CD4-positive, alpha-beta T cell treated with Interleukin-4 for 4 hours (primary cell): ENCODE measurements around the gene MYO1E.
A peak's percentile ranks its signal among the peaks of the same experiment; 100 is the strongest.
"Not testable (repeated sequence)": the region's sequence is repeated elsewhere in the genome, so short reads cannot be mapped to it uniquely, and the experiment has no call there.

ENCODE experiments used
- DNase-seq: peaks from one replicate; pipeline ENCODE4 v3.0.0-alpha.2; 2020

MYO1E gene

DNA sequence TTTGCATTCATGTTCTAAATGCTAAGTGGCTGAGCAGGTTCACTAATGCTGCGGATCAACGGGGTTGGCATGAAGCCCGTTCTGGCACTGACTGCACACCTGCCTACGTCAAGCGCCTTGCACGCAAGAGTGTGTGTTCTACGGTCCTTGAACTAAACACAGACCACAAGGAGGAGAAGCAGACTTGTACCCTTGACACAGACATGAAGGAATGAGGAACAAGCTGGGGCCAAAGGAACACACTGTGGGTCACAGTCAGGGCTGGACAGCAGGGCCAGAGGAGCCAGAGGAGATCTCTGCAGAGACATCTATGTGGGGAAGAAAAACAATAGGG is 214.0 kb downstream of the MYO1E start:
- no peak for DNase-seq

DNA sequence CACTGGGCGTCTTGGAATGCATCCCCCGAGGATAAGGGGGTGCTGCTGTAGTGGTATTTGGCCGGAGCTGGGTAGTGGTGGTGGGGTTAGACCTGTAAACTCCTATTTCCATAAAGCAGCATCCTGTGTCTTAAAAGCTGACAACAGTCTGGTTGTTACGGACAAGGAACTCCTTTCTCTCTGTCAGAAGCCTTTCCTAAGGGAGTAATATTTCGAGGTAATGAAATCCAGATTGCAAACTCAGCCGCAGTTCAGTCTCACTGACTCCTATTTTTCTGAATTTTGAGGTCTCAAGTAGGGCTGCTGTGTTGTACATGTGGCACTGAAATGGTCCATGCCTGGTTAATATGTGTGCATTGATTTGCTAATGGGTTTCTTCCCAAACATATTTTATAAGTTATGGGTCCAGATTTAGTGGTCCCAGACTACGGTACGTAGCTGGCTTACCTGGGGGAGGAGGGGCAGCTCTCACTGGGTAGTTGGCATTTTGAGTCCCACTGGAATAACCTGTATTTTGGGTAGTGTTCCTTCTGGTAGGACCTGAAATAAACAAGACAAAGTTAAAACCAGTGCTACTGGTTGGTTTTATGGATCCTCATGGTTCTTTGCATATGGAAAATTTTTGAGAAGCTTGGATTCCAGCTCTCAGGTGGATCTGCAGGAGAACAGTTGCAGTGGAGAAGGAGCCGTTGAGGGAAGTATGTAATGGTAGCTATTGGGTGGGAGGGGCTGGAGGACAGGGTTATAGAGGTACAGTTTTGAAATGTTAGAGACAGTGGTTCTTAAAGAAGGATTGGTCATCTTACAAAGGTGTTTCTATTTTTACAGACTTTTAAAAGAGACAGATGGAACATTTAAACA is 214.6 kb downstream of the MYO1E start:
- no peak for DNase-seq

DNA sequence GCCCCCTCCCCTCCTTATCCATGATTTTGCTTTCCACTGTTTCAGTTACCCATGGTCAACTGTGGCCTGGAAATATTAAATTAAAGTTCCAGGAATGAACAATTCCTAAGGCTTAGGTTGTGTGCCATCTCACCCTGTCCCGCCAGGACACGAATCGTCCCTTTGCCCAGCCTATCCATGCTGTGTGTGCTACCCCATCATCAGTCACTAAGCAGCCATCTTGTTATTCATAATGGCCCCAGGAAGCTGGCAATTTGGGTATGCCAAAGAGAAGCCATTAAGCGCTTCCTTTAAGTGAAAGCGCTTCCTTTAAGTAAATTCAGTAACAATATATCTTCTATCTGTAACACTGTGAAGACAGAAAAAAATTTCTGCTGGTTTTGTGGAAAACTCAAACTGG is 215.3 kb downstream of the MYO1E start:
- DNase-seq = no peak

DNA sequence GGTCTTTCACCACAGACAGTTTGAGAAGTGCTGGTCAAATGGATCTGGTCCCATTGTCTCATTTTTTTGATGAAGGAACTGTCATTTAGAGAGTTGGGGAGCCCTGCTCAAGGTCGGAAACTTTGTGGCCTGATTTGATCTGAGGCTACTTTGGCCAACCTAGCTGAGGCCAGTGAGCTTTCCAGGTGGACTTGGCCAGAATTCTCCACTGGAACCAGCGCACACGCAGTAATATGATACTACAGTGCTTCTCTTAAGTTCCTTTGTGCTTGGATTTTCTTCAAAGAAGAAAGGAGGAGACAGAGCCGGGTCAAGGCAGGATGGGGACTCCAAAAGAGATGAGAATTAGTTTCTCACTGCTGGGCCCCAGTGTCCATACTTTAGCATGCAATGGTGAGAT is 217.2 kb downstream of the MYO1E start:
- DNase-seq = no peak

DNA sequence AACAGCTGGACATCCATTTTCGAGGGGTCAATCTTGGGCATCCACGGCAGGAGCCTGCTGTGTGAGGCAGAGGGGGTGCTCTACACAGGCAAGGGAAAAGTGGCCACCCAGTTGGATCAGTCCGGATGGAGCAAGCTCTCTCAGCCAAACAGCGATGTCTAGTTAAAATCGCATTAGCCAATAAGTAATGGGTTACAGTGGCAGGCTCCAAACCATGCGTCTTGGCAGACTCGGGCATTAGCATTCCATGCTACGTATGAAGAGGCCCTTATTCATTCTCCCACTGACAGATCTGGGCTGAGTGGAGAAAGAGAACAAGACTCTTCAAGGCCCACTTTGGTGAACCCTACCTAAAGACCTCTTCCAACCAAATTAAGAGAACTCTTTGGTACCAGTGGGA is 218.4 kb downstream of the MYO1E start:
- no peak for DNase-seq

DNA sequence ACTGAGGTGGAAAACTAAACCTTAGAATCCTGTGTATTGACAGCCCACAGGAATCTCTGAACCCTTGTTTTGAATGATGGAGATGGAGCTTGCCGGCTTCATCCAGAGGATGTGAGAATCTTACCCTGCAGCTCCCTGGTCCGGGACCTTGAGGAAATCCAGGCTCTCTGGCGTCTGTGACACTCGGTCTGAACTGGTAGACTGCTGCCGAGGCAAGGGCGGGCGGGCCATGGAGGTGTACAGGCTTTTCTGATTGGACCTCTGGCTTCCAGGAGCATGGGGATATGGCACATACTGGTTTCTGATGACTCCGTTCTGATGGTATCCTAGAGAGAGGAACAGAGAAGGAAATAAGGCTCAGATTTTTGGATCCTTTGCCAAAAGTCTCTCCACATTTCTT is 219.2 kb downstream of the MYO1E start:
- DNase-seq = no peak

DNA sequence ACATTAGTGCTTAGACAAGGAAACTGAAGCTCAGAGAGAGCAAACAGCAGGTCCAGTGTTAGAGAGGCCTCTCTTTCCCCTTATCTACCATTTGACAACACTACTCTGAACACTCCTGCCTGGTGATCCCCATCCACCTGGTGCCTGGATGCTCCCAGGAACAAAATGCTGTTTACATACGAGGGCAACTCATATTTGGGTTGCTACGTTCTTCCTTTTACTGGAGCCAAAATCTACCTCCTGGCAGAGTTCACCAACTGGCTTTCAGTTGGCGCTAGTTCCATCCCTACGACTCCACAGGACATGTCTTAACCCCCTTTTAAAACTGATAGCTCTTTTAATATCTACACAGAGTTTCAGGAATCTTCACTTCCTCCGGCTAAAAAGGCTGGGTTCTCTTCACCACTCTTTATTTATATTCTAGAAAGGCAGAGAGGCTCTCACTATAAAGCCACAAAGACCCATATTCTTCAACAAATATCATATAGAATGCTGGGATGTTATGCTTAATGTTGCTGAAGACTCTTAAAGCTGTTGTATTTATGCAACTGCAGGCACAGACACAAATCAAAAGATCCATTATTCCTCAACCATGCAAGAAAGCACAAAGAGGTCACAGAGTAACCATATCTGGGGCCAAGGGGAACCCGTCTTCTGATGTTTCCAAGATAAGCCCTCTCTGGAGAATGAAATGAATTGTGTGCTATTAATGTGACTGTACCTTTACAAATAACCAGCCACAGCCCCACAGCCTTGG is 219.8 kb downstream of the MYO1E start:
- no peak for DNase-seq

DNA sequence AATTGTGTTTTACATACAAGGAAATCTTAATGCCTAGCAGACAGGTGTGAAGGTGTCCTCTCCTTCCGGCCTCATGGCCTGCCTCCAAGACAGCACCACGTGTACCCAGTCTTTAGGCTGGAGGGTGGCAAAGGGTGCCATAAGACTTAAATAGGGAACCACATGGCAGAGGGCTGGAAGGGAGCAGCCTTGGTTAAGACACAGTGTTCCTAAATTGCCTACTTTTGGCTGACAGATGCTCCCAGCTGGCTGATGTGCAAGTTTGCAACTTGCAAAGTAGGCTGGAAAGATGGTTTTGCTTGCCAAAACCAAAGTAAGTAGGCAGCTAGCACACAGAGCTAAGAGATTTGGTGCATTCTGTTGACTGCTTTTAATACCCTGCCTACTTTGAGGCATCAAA is 222.5 kb downstream of the MYO1E start:
- DNase-seq = no peak

DNA sequence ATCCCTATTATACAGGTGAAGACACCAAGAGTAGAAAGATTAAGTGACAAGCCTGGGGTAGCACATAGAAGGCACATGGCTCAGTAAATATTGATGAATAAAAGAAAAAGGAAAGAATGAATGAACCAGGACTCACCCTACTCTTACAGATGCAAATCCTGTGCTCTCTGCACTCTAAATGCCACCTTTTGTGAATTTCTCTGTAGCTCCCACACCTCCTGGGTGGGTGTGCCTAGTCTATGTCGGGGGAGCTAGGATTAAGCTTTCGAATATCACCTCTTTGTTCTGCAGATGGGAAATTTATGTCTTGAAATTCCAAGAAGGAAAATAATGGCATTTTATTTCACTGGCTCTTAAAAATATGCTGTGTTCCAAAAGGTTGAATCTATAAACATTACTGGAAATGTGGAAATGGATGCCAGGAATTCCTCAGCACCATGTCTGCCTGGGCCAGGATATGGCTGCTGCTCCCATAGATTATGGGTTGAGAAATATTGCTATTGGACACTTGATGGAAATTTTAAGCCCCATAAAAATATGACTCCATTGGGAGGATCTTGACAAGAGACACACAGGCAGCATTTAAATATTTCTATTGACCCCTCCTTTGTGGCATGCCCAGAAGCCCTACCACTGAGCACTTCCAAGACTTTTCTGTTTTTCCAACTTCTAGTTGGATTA is 224.4 kb downstream of the MYO1E start:
- DNase-seq = no peak

DNA sequence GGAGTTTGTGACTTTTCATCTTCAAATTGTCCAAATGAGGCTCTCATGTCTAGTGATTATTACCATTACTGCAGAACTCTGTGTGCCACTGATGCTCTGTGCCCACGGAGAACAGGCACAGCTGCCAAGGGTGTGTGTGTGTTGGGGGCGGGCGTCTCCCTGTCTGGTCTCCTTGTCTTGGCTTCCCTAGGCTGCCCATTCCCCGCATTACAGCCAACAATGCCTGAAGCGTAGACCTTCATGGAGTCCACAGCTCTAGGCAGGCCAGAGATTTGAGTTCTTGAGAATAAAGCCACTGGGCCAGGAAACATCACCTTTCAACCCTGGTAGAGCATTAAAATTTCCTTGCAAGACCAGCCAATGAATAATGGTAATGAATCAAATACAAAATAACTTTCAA is 225.0 kb downstream of the MYO1E start:
- DNase-seq = no peak

DNA sequence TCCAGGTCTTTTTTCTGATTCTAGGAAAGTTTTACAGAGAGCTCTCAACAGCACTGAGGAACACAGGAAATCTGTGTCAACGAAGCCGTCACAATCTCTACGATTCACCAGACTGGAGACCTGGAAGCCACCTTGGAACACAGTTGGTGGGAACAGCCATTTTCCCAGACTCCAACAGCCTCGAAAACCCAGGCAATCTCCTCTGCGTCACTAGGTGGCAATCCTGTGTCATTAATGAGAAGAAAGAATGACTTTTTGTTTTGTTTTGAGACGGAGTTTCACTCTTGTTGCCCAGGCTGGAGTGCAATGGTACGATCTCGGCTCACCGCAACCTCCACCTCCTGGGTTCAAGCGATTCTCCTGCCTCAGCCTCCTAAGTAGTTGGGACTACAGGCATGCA is 228.1 kb downstream of the MYO1E start:
- DNase-seq = not testable (repeated sequence)

DNA sequence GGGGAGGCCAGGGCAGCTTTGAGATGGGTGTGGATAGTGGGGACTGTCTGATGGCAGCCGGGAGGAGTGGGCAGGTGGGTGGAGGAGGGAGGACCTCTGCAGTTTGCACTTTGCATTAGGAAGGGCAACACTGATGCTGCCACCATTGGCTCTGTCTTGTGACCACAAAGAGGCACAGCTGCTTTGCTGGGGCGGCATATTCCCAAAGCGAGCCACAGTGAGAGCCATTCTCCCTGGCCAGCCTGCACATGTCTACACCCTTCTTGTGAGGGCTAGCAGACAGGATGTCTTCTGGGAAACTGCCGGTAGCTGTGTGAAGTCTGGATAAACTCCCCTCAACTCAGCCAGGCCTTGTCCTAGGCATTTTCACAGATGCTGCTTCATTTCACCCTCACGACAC is 229.4 kb downstream of the MYO1E start:
- no peak for DNase-seq

DNA sequence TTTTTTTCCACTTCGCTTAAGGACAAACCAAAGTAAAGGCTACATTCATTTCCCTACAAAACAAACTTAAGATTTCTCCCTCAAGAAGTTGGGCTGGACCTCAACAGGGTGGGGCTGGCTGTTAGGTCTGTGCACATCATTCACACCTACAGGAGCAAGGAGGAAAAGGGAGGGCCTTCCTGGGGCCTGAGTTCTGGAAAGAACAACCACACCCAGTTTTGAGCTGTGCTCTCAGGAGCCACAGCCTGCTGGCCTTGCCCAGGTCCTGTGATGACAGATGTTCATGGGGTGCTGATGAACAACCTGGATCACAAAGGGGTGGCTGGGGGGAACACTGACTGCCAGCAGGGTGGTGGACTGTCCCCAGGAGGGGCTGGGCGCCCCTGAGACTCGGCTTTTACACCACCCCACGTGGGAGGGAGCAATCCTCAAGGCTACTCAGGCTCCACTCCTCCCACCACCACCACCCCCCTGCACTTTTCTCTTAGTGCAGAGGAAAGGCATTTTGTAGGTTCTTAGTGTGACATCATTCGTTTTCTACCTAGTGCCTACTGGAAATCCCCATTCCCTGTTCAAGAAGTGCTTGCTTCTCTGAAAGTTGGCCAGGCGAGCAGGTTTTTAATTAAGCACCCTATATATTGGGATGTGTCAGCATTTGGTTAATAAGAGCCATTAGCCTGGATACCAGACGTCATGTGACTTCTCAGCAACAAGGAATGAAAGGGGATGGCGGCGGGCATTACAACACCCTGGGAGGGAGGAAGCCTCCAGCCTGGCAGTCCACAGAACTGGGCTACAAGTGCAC is 232.0 kb downstream of the MYO1E start:
- no peak for DNase-seq

DNA sequence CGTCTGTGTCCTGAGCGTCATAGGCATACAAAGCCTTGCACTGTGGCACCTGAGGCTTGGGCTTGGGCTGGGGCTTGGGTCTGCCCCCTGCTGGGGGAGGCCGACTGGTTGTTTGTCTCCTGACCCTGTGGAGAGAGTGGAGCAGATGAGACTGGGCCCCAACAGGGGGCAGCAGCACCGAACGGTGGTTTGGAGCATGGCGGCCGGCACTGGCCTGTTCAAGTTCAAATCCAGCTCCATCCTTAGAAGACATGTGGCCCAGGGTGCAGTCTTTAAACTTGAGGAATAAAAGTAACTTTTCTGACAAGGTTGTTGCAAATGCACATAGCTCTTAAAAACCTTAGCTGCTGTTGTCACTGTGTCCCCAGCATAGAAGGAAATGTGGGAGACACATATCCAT is 234.4 kb downstream of the MYO1E start:
- DNase-seq = peak; percentile 53

DNA sequence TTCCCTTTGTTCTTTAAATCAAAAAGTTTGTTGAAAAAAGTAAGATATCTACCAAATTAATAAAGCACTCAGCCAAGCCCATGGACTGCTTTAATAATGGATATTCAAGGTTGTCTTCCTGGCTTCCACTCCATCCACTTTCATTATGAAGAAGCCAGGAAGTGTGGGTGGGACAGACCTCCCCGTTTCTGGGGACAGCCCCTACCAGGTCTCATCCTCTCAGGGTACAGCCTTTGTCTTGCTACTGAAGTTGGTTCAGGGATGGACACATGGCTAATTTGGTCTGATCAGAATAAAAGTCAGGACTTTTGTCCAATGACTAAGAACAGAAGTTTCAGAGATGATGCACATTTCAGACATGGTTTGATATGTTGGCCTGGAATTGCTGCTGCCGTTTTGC is 235.1 kb downstream of the MYO1E start:
- DNase-seq = no peak

DNA sequence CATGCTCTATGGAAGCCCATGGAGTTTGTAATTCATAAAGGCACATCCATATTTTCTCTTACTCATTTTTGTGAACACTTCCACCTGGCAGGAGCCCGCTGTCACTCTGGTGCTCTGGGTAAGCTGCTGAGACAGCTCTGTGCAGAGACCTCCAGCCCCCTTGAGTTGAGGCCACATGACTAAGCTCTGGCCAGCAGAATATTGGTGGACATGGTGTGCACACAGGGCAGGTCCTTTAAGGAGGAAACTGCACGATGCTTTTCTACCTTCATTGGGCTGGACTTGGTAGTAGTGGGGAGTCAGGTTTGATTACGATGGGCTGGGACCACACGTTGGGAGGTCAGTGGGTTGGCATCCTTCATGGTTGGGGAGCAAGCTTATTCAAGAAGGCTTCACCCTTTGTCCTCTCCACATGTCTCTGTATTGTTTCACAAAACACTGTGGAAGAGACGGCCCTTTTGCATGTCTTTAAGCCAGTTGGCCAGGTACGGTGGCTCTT is 238.7 kb downstream of the MYO1E start:
- no peak for DNase-seq

DNA sequence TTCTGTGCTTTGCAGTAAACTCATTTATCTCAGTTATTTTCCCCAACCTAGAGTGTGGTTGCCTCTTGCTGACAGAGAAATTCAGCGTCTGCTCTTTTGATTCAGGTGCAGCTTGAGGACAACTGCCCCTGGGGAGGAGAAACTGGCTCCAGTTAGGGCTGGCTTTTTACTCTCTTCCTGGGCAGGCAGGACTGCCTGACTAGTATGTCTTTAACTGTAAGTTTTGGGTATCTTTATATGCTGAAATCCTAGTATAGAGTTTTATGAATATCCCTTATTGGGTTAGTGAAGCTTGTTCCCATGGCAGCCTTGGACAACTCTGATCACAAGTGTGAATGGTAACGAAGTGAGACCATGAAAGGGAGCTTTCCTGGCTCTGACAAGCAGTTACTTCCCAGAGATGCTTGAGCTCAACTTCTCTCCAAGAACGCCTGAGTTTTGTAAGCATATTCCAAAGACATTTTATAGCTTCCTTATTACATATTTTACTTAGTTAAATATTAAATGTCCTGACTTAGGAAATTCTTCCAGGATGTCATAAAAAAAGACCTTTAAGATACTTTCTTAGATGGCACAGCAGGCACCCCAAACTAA is 240.6 kb downstream of the MYO1E start:
- no peak for DNase-seq

DNA sequence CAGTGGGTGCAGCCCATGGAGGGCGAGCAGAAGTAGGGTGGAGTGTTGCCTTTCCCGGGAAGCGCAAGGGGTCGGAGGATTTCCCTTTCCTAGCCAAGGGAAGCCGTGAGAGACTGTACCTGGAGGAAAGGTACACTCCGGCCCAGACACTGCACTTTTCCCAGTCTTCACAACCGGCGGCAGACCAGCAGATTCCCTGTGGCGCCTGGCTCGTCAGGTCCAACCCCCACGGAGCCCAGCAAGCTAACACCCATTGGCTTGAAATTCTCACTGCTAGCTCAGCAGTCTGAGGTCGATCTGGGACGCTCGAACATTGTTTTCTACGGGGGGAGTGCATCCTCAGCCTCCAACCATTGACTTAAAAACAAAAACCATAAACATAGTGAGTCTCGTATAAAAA is 241.2 kb downstream of the MYO1E start:
- no peak for DNase-seq

DNA sequence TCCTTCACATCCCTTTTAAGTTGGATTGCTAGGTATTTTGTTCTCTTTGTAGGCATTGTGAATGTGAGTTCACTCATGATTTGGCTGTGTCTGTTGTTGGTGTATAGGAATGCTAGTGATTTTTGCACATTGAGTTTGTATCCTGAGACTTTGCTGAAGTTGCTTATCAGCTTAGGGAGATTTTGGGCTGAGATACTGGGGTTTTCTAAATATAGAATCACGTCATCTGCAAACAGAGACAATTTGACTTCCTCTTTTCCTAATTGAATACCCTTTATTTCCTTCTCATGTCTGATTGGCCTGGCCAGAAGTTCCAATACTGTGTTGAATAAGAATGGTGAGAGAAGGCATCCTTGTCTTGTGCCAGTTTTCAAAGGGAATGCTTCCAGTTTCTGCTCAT is 245.4 kb downstream of the MYO1E start:
- not testable (repeated sequence) for DNase-seq

DNA sequence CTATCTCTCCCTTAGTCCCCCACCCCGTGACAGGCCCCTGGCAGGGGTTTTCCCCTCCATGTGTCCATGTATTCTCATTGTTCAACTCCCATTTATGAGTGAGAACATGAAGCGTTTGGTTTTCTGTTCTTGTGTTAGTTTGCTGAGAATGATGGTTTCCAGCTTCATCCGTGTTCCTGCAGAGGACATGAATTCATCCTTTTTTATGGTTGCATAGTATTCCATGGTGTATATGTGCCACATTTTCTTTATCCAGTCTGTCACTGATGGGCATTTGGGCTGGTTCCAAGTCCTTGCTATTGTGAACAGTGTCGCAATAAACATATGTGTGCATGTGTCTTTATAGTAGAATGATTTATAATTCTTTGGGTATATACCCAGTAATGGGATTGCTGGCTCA is 247.0 kb downstream of the MYO1E start:
- DNase-seq = not testable (repeated sequence)

DNA sequence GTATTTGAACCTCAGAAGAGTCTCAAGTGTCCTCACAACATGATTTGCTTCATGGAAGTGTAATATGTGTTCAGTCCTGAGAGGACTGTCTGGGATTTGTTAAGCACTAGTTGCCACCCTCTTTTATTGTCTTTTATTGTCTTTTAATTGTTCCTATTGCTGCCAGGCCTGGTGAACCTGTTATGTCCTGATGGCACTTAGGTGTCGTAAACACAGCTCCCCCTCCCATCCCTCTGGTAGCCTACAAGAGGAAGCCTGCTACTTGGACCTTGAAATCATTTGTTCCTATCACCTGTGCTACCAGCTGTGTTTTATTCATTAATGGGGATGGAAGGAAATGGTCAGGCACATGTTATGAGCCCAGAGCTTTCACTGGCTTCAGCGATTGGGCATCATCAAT is 248.4 kb downstream of the MYO1E start:
- DNase-seq = no peak

DNA sequence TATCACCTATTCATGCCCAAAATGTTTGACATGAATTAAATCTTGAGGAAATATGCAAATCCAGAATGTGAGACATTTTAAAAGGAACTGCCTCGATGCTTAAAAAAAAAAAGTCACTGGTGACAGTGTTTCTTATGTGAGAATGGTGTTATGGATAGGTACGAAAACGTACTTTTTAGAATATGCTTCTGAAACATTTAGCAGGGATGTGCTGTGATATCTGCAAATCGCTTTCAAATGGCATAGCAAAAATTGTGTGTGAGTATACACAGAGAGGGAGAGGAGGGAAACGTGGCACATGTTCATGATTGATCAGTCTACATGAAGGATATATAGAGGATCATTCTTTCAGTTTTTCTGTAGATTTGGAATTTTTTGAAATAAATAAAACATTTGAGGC is 251.7 kb downstream of the MYO1E start:
- no peak for DNase-seq

DNA sequence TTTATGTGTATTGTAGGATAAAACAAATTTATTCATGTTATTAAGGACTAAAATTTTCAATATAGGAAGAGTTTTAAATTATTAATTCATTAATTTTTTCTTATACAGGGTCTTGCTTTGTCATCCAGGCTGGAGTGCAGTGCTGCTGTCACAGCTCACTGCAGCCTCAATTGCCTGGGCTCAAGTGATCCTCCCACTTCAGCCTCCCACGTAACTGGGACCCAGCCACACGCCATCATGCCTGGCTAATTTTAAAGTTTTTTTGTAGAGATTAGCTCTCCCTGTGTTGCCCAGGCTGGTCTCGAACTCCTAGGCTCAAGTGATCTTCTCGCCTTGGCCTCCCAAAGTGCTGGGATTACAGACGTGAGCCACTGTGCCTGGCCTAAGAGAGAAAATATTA is 253.0 kb downstream of the MYO1E start:
- DNase-seq = no peak
